Activated T-cell treated with anti-CD3 and anti-CD28 coated beads, Interleukin-2, amount 50 U/mL, for 72 hours (primary cell): Measurements from ENCODE around the gene IL5RA. TPM values are rescaled to one million over a fixed set of nuclear protein-coding genes. Genes with fewer than 3 reads are reported as not detected.

Experiments used
- ATAC-seq, 2 donors: fragments of 150-1000 bp; cut with Tn5 transposase; replicated peaks in 1 of 2; 2 replicates each; pipeline ENCODE4 v1.10.0; 2021; ENCODE audit warnings: moderate library complexity in 2 of 2, mild to moderate bottlenecking in 1 of 2
- DNase-seq, 2 donors: peaks; one replicate each; pipeline ENCODE4 v3.0.0; 2021 to 2022; ENCODE audit warnings: mixed read lengths in 1 of 2
- H3K27ac Mint-ChIP-seq: one replicate; pipeline ENCODE4 v1.8.0; 2022; ENCODE audit warnings: mild to moderate bottlenecking, moderate library complexity, mixed read lengths
- H3K27me3 Mint-ChIP-seq: one replicate; pipeline ENCODE4 v1.8.0; 2022; ENCODE audit warnings: low read depth, mixed read lengths
- H3K36me3 Mint-ChIP-seq, 2 donors: one replicate each; pipeline ENCODE4 v1.8.0; 2022; ENCODE audit warnings: mixed read lengths in 2 of 2, mild to moderate bottlenecking in 1 of 2; ENCODE audit not compliant: insufficient read depth in 2 of 2
- H3K4me1 Mint-ChIP-seq: one replicate; pipeline ENCODE4 v1.8.0; 2022; ENCODE audit warnings: low read depth, mixed read lengths
- H3K4me3 Mint-ChIP-seq, 2 donors: one replicate each; pipeline ENCODE4 v1.8.0; 2022; ENCODE audit warnings: mild to moderate bottlenecking in 2 of 2, mixed read lengths in 2 of 2, moderate library complexity in 2 of 2
- H3K9me3 Mint-ChIP-seq, 2 donors: one replicate each; pipeline ENCODE4 v1.8.0; 2022; ENCODE audit warnings: mixed read lengths in 2 of 2
- total RNA-seq, 2 donors: library from RNA; stranded (reverse); gene quantifications; one replicate each; pipeline ENCODE4 v1.2.3, GENCODE V29; 2022

Gene IL5RA
- 1 to 10 TPM in 1 of 2 donors, under 1 TPM in 1; 0.77 to 1.5 TPM for total RNA-seq

- Mint-ChIP-seq H3K27me3 (peaks cover 3% of the 10 kb centered on the region), H3K4me1 (peaks cover 17% of the 10 kb centered on the region), H3K36me3 (no peaks in the 10 kb centered on the region), H3K9me3 (no peaks in the 10 kb centered on the region), H3K27ac (peak within 1 kb of the TSS; percentile 90), H3K4me3 (peak within 1 kb of the TSS; percentile 27 to 88)
- ATAC-seq = peak; percentile 71 to 76
- DNase-seq = peak in 1 of 2 donors; percentile 19
These were observed at the start of gene IL5RA for GRCh38 chr3:3110299-3110630. IL5RA (minus strand) TSS chr3:3110374; CDS start chr3:3104984, 5,390 bp downstream.

GRCh38 chr3:3157484-3157883, 47.3 kb upstream of the IL5RA start:
- Mint-ChIP-seq H3K4me3 (no peak overlapping the region), H3K9me3 (peaks cover 0 to 2% of the 10 kb centered on the region in 2 donors), H3K36me3 (peaks cover 14 to 63% of the 10 kb centered on the region in 2 donors), H3K27ac (peak overlapping the region; percentile 75), H3K4me1 (peaks cover 10% of the 10 kb centered on the region), H3K27me3 (no peaks in the 10 kb centered on the region)
- ATAC-seq (peak in 1 of 2 donors; percentile 27), DNase-seq (no peak)

GRCh38 chr3:3154879-3155610, 44.9 kb upstream of the IL5RA start:
- no peak for ATAC-seq
- no peaks in the 10 kb centered on the region for H3K27me3 Mint-ChIP-seq
- peaks cover 10% of the 10 kb centered on the region for H3K4me1 Mint-ChIP-seq
- no peak overlapping the region for H3K4me3 Mint-ChIP-seq
- H3K36me3 Mint-ChIP-seq = peaks cover 13 to 64% of the 10 kb centered on the region in 2 donors
- DNase-seq = no peak
- peak overlapping the region; percentile 46 for H3K27ac Mint-ChIP-seq
- peaks cover 0 to 2% of the 10 kb centered on the region in 2 donors for H3K9me3 Mint-ChIP-seq

- DNase-seq = no peak
- H3K4me3 Mint-ChIP-seq = no peak overlapping the region
- peaks cover 2% of the 10 kb centered on the region for H3K4me1 Mint-ChIP-seq
- no peak for ATAC-seq
- no peaks in the 10 kb centered on the region for H3K27me3 Mint-ChIP-seq
- H3K27ac Mint-ChIP-seq = no peak overlapping the region
- H3K36me3 Mint-ChIP-seq = peaks cover 7 to 49% of the 10 kb centered on the region in 2 donors
- no peaks in the 10 kb centered on the region for H3K9me3 Mint-ChIP-seq
These were observed 41.3 kb upstream of the IL5RA start for GRCh38 chr3:3151513-3151912.

- peak overlapping the region; percentile 89 for H3K27ac Mint-ChIP-seq
- peaks cover 6% of the 10 kb centered on the region for H3K4me1 Mint-ChIP-seq
These were observed 39.4 kb upstream of the IL5RA start for GRCh38 chr3:3149560-3149959.

GRCh38 chr3:3145831-3146230, 35.7 kb upstream of the IL5RA start:
- Mint-ChIP-seq H3K4me1 (peaks cover 13% of the 10 kb centered on the region), H3K36me3 (peaks cover 14 to 55% of the 10 kb centered on the region in 2 donors)
- ATAC-seq = no peak

More at GRCh38 chr3:3149560-3149959, 39.4 kb upstream of the IL5RA start:
- DNase-seq (no peak), ATAC-seq (no peak)
- H3K36me3 Mint-ChIP-seq = peaks cover 10 to 50% of the 10 kb centered on the region in 2 donors
- no peak overlapping the region for H3K4me3 Mint-ChIP-seq
- H3K9me3 Mint-ChIP-seq = no peaks in the 10 kb centered on the region
- H3K27me3 Mint-ChIP-seq = no peaks in the 10 kb centered on the region

GRCh38 chr3:3141939-3142338, 31.8 kb upstream of the IL5RA start:
- Mint-ChIP-seq H3K27ac (peak overlapping the region; percentile 92), H3K4me1 (peaks cover 38% of the 10 kb centered on the region), H3K27me3 (no peaks in the 10 kb centered on the region), H3K36me3 (peaks cover 12 to 65% of the 10 kb centered on the region in 2 donors), H3K4me3 (no peak overlapping the region), H3K9me3 (no peaks in the 10 kb centered on the region)
- no peak for DNase-seq
- peak in 1 of 2 donors; percentile 68 for ATAC-seq

More at GRCh38 chr3:3145831-3146230, 35.7 kb upstream of the IL5RA start:
- no peaks in the 10 kb centered on the region for H3K9me3 Mint-ChIP-seq
- H3K27me3 Mint-ChIP-seq = no peaks in the 10 kb centered on the region
- no peak overlapping the region for H3K4me3 Mint-ChIP-seq
- DNase-seq = no peak
- peak overlapping the region; percentile 98 for H3K27ac Mint-ChIP-seq

- Mint-ChIP-seq H3K36me3 (peaks cover 5 to 49% of the 10 kb centered on the region in 2 donors), H3K4me3 (no peak overlapping the region), H3K27me3 (no peaks in the 10 kb centered on the region), H3K4me1 (peaks cover 71% of the 10 kb centered on the region), H3K9me3 (no peaks in the 10 kb centered on the region), H3K27ac (peak overlapping the region; percentile 95)
- ATAC-seq (no peak), DNase-seq (no peak)
These were observed 27.4 kb upstream of the IL5RA start for GRCh38 chr3:3137526-3137925.

GRCh38 chr3:3134750-3135448, 24.7 kb upstream of the IL5RA start:
- peak; percentile 74 to 76 for ATAC-seq
- H3K9me3 Mint-ChIP-seq = no peaks in the 10 kb centered on the region
- H3K27me3 Mint-ChIP-seq = no peaks in the 10 kb centered on the region
- H3K4me1 Mint-ChIP-seq = peaks cover 69% of the 10 kb centered on the region
- no peak for DNase-seq
- H3K4me3 Mint-ChIP-seq = peak overlapping the region; percentile 7 to 28
- peak overlapping the region; percentile 82 for H3K27ac Mint-ChIP-seq
- H3K36me3 Mint-ChIP-seq = peaks cover 1 to 38% of the 10 kb centered on the region in 2 donors

GRCh38 chr3:3133500-3133899, 23.3 kb upstream of the IL5RA start:
- Mint-ChIP-seq H3K27me3 (no peaks in the 10 kb centered on the region), H3K4me3 (peak overlapping the region; percentile 15 to 35), H3K4me1 (peaks cover 69% of the 10 kb centered on the region), H3K27ac (no peak overlapping the region), H3K9me3 (no peaks in the 10 kb centered on the region), H3K36me3 (peaks cover 8 to 31% of the 10 kb centered on the region in 2 donors)
- no peak for ATAC-seq
- no peak for DNase-seq

GRCh38 chr3:3129579-3129978, 19.4 kb upstream of the IL5RA start:
- no peaks in the 10 kb centered on the region for H3K27me3 Mint-ChIP-seq
- peaks cover 15 to 28% of the 10 kb centered on the region in 2 donors for H3K36me3 Mint-ChIP-seq
- H3K27ac Mint-ChIP-seq = peak overlapping the region; percentile 54

GRCh38 chr3:3127432-3128010, 17.3 kb upstream of the IL5RA start:
- Mint-ChIP-seq H3K9me3 (no peaks in the 10 kb centered on the region), H3K27me3 (no peaks in the 10 kb centered on the region)
- ATAC-seq = peak; percentile 43 to 53

More at GRCh38 chr3:3129579-3129978, 19.4 kb upstream of the IL5RA start:
- peak overlapping the region; percentile 57 to 98 for H3K4me3 Mint-ChIP-seq
- no peak for DNase-seq
- H3K9me3 Mint-ChIP-seq = no peaks in the 10 kb centered on the region
- H3K4me1 Mint-ChIP-seq = peaks cover 67% of the 10 kb centered on the region
- no peak for ATAC-seq

More at GRCh38 chr3:3127432-3128010, 17.3 kb upstream of the IL5RA start:
- Mint-ChIP-seq H3K4me3 (peak overlapping the region; percentile 95 to 98), H3K4me1 (peaks cover 47% of the 10 kb centered on the region), H3K27ac (peak overlapping the region; percentile 85), H3K36me3 (peaks cover 15 to 24% of the 10 kb centered on the region in 2 donors)
- DNase-seq = peak; percentile 60
